Measurements from ENCODE around the gene TMEM72.
"Not testable (repeated sequence)": the region's sequence is repeated elsewhere in the genome, so short reads cannot be mapped to it uniquely, and the experiment has no call there.

Gene TMEM72

GRCh38 chr10:44864637-44865288 is 46.4 kb upstream of the TMEM72 start:
- peak overlapping the region; percentile 51 for H3K4me3 ChIP-seq (ENCODE audit: low read depth, low read length)
- TF ChIP-seq CTCF (IDR thresholded peaks at IDR 0.05; ENCODE audit: low read depth, low read length, missing control alignments), result peak; percentile 94
- in situ Hi-C loops (cut with HindIII; ENCODE audit: low sequenced_read_pairs), result loop anchor here (25.0 kb wide), 2 partner anchors 552 to 1177 kb away; no protein-coding TSS in a partner anchor
- peak; percentile 57 for DNase-seq (ENCODE audit: low read depth)

GRCh38 chr10:44865289-44865671 is 45.9 kb upstream of the TMEM72 start:
- in situ Hi-C loops (cut with HindIII; ENCODE audit: low sequenced_read_pairs), result loop anchor here (25.0 kb wide), 2 partner anchors 553 to 1178 kb away; no protein-coding TSS in a partner anchor
- no peak for TF ChIP-seq CTCF (IDR thresholded peaks at IDR 0.05; ENCODE audit: low read depth, low read length, missing control alignments)
- no peak for DNase-seq (ENCODE audit: low read depth)
- H3K4me3 ChIP-seq (ENCODE audit: low read depth, low read length), result no peak overlapping the region

GRCh38 chr10:44866367-44866766 is 44.8 kb upstream of the TMEM72 start:
- not testable (repeated sequence) for H3K4me3 ChIP-seq (ENCODE audit: low read depth, low read length); DNase-seq (ENCODE audit: low read depth)
- in situ Hi-C loops (cut with HindIII; ENCODE audit: low sequenced_read_pairs), result loop anchor here (25.0 kb wide), 2 partner anchors 554 to 1179 kb away; no protein-coding TSS in a partner anchor

- no peak overlapping the region for H3K4me3 ChIP-seq (ENCODE audit: low read depth, low read length)
- in situ Hi-C loops (cut with HindIII; ENCODE audit: low sequenced_read_pairs), result loop anchor here (25.0 kb wide), 2 partner anchors 558 to 1183 kb away; no protein-coding TSS in a partner anchor
- DNase-seq (ENCODE audit: low read depth), result no peak
- TF ChIP-seq CTCF (IDR thresholded peaks at IDR 0.05; ENCODE audit: low read depth, low read length, missing control alignments), result no peak
These were observed 41.1 kb upstream of the TMEM72 start for GRCh38 chr10:44870031-44870430.

GRCh38 chr10:44873160-44873559 is 38.0 kb upstream of the TMEM72 start:
- DNase-seq (ENCODE audit: low read depth), result no peak
- TF ChIP-seq CTCF (IDR thresholded peaks at IDR 0.05; ENCODE audit: low read depth, low read length, missing control alignments), result no peak
- H3K4me3 ChIP-seq (ENCODE audit: low read depth, low read length), result no peak overlapping the region
- in situ Hi-C loops (cut with HindIII; ENCODE audit: low sequenced_read_pairs), result loop anchor here (25.0 kb wide), 2 partner anchors 561 to 1186 kb away; no protein-coding TSS in a partner anchor

- no peak overlapping the region for H3K4me3 ChIP-seq (ENCODE audit: low read depth, low read length)
- in situ Hi-C loops (cut with HindIII; ENCODE audit: low sequenced_read_pairs), result loop anchor here (25.0 kb wide), 2 partner anchors 562 to 1187 kb away; no protein-coding TSS in a partner anchor
- no peak for TF ChIP-seq CTCF (IDR thresholded peaks at IDR 0.05; ENCODE audit: low read depth, low read length, missing control alignments)
- DNase-seq (ENCODE audit: low read depth), result no peak
These were observed 37.0 kb upstream of the TMEM72 start for GRCh38 chr10:44874166-44874565.

All from astrocyte of the cerebellum (primary cell).